Stimulated activated CD8-positive, alpha-beta memory T cell treated with anti-CD3 and anti-CD28 coated beads, Interleukin-2, amount 100 ng/mL, for 1 hour (primary cell): Measurements from ENCODE around the gene BACH2.
A peak's percentile ranks its signal among the peaks of the same experiment; 100 is the strongest.

Experiments used
- DNase-seq, 2 donors: peaks; one replicate each; pipeline ENCODE4 v3.0.0-alpha.2; 2020; ENCODE audit warnings: low read depth in 2 of 2

The BACH2 gene

DNA sequence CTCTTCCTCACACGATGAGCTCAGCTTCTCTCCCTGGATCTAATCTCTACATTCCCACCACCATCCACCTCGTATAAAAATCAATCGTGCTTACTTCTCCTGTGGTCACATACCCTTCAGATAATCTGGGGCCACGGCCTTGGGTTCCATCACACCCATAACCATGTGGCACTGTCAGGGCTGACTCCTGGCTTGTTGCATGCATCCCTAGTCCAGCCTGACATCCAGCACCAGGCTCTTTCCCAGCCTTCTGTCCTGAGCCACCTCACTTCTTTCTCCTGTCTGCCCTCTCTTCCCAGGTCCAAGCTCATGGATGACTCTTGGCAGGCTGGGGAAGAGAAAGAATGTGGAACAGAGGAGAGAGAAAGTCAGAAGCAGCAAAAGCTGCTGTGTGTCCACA is 199.8 kb downstream of the BACH2 start:
- DNase-seq, result no peak

DNA sequence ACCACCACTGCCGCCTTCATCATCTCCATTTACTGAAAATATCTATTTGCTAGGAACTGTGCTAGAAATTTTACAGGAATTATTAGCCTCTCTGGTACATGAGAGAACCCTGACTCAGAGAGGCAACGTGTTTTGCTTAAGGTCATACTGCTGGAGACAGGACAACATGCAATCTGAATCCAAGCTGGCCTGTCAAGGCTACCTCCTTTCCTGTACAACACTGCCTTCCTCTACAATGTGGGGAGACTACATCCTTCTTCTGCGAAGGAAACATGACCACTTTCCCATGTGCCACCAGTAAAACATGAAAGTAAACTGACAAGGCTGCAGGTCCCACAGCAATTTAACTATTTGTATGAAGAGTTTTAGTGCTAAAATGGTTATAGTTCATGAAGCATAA is 200.9 kb downstream of the BACH2 start:
- DNase-seq, result no peak

DNA sequence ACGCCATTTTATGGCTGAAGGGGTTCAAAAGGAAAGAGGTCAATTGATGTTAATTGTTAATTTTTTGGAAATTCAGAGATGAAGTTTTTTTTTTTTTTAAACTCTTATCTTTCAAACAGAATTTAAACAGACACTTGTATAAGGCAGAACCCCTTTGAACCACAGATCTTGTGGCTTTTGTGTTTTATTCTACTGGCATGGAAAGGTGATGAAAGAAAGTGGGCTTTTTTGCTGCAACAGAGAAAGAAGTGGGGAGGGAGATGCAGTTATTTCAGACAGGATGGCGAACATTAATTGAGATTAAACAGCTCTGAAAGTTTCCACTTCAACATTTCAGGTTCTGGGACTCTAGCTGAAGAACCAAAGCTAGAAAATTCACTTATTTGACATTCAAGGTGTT is 201.5 kb downstream of the BACH2 start:
- no peak for DNase-seq

- DNase-seq, result no peak
Observed at GRCh38 chr6:90093558-90094073, 203.0 kb downstream of the BACH2 start.

GRCh38 chr6:90090866-90091265 is 205.8 kb downstream of the BACH2 start:
- no peak for DNase-seq

DNA sequence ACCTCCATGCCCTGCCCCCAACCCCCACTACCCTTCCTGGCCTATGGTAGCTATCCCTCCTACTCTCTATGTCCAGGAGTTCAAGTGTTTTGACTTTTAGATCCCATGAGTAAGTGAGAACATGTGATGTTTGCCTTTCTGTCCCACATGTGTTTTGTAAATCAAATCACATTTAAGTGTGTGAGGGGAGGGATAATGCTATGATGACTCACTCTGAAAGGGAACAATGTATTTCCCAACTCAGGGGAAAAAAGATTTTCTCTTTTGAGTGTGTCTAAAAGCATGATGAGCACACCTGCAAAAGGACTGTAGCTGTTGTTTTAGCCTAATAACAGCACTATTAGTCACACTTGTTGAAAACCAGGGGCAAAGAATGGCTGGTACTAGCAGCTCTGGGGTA is 208.6 kb downstream of the BACH2 start:
- DNase-seq, result no peak

DNA sequence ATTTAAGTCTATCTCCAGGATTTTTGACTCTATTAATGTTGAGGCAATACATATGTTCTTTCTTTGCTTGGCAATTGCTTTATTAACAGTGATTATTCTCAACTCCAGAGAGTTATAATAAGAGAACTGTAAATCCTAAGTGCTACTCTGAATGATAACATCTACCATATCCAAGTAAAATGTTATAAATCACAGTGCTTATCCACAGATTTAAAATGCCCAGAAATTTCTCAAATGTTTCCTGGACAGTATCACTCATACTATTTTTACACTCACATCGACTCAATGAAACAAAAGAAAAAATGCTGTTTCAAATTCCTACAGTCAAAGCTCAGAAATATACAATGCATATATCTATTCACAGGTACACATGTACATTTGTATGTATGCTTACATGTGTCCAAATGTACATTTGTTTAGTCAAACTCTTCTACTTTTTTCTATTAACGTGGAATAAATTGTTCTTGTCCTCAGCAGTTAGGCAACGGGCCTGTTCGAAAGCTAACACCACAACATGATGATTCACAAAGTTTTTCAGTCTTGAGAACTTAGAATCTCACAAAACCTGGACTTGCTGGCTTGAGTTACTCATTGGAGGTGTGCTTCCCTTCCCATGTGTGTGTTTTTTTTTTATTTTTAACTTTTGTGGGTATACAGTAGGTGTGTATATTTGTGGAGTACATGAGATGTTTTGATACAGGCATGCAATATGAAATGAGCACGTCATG is 209.4 kb downstream of the BACH2 start:
- no peak for DNase-seq

DNA sequence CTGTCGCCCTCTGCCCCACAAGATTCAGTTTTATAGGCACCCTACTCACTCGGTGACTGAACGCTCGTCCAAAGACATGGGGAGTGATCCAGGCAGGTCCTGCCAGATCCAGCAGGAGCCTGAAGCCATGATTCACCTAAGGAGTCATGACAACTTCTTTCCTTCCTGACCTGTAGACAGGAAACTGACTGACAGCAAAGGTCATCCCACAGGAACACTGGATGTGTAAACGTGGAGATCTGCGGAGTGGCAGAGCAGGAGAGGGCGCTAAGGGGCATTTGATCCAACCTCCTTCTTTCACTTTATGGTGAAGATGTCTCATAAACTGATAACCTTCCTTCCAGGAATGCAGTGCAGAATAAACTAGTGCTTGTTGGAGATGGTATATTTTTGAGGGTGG is 210.1 kb downstream of the BACH2 start:
- DNase-seq, result no peak

DNA sequence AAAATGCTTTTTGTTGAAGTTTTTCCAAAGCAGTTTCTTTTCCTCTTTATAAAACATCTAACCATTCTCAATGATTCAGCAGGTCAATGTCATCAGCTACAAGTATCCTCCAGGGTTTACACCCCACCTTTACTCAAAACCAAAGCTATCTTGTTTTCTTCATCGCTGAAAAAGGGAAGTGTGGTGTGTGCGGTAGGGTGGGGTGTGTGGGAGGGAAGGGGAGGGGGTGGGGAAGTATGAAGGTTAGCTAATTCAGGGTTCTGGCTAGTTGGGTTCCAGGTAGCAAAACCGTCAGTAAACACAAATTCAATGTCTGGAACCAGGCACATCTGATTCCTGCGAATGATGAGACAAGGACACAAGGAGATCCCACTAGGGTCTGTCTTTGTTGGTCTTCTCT is 212.8 kb downstream of the BACH2 start:
- peak in 1 of 2 donors; percentile 12 for DNase-seq

DNA sequence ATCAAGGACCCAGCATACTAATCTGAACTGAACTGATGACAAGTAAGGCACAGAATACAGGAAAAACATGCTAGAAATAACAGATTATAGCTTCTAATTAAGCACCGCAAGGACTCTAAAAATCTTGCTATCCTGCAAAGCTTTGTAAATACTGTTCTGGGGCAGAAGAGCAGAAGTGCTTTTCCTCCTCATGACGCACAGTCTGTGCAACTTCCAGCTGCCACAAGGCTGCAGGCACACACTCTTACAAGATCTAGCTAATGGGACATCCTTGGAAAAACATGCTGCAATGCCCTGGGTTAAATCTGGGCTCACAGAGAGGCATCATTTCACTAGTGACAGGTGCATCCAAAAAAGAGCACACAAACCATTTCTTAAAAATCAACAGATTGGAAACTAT is 213.8 kb downstream of the BACH2 start:
- DNase-seq, result no peak

GRCh38 chr6:90080876-90081481 is 215.7 kb downstream of the BACH2 start:
- DNase-seq, result peak; percentile 28 to 29

- no peak for DNase-seq
Observed at GRCh38 chr6:90079560-90080490, 216.8 kb downstream of the BACH2 start.

DNA sequence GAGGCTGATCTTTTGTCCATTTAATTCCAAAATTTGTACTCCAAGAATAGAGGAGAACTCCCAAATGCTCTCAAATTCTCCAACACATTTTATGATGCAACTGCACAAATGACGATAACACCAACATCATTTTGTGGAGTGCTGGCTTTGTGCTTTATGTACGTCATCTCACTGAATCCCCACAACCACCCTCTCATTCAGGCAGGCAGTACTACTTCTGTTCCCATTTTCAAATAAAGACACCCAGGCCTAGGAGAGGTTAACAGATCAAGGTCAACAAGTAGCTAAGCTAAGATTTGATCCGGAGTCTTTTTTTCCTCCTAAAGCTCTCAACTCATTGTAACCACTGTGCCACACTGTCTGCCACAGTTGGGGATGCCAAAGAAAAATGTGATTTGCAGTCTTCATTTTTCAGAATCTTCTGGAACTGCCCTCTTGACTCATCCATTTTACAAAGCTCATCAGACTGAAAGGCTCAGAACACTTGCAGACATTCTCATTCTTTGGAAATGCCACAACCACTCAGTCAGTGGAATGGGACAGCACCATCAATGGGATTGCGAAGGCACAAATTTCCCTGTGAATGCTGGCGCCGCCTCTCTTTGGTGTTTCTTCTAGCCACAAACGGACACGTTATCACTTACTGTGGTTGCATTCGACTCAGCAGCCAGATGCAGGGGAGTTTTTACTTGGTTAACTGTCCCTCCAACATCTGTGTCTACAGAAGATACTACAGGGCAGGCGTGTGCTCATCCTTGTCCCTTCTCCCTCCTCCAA is 217.9 kb downstream of the BACH2 start:
- DNase-seq, result no peak

DNA sequence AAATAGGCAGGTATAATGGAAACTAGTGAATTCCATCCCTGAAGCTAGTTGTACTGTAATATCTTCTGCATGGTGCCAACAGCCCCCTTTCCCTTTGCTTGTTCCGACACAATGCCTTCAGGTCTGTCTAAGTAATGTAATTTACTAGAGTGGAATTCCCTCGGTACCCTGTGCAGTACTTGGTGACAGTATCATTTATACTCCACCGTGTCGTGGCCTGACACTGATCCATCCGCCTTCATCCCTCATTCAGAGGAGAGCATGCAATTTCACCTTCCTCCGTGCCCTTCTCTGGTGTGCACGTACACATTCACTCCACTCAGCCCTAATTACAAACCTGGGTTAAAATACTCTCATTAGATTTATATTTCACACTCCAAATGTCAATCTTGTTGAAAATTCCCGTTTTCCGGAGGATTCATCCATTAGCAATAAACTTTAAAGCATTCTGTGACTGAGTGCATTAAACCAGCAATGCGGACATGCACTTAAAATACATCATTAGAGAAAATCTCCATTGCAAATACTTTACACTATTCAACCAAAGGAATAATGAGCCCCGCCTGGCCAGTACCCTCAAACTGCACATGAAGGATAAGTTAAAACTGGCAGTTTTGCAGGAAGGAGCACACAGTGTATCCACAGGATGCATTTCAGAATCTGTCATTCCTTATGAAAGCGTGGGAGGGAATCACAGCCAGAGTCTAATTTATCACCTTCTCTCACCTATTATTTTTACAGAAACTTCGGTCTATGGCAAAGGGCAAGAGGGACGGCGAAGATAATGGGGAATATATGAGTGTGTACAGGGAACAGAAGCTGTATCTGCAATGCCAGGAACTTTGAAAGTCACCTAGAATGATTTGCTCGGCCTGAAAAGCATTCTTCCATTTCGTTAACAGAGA is 219.9 kb downstream of the BACH2 start:
- no peak for DNase-seq

- DNase-seq, result no peak
Observed at GRCh38 chr6:90074161-90074850, 222.3 kb downstream of the BACH2 start.

GRCh38 chr6:90072935-90073464 is 223.6 kb downstream of the BACH2 start:
- no peak for DNase-seq

DNA sequence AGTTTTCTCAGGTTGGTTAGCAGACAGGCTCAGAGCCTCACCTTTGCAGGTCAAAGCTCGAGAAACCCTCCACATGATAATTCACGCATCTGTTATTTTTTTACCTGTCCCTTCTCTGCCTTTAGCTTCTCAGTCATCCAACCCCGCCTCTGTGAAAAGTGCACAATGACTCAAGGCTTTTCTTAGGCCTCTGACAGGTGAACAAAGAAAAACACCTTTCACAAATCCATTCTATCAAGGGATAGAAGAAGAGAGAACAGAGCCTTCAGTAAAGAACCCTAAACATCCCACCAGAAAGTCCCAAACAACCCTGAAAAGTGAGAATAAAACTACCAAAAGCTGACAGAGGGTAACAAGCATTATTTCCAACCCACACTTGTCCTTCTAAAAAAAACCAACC is 224.1 kb downstream of the BACH2 start:
- DNase-seq, result no peak

DNA sequence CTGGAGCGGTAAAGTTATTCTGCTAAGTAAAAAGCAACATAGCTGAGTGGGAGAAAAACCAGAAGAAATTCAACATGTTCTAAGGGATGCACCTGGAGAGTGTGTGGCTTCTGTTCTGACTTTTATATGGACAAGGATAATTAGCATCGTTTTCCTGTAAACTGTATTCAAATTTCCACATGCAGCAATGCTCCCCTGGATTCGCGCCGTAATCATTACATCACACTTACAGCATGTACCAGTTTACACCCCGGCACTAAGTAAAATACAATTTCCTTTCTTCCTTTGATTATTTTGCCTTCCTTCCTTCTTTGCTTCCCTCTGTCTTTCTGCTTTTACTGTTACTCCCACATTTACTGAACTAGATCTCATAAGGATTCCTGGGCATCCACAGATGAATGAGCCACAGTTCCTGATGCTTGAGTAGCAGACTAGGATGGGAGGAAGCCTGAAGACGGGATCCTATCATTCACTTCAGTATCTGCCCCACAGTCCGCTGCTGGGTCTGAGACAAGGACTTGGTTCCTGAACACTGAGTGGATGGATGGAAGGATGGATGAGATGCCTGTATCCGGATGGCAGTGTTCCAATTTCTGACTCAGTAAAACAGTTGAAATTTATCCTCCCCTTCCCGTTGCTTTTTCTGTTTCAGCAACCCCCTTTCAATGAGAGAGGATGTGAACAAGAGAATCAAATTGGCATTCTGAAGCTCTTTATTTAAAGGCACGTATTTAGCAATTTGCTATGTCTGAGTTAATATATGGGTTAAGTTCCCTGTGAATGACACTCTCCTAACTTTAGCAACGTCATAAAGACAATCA is 227.7 kb downstream of the BACH2 start:
- DNase-seq, result no peak

DNA sequence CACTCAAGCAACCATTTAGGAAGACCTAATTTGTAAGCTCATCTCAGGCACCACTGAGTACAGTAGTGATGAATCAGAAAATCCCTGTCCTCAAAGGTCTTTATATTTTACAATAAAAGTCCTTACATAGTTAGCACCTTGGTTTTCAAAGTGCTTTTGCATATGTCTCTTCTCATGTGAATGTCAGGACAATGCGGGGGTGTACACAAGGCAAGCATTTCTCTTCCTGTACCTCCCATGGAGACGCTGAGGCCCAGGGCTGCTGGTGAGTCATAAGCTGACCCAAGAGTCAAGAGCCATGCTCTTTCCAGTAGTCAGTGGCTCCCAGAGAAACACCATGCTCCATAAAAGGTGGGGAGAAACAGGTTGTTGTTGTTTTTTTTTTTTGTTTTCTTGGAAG is 228.4 kb downstream of the BACH2 start:
- no peak for DNase-seq
